ENCODE results near the gene SLC22A12. TPM values are rescaled to one million over a fixed set of nuclear protein-coding genes. Genes with fewer than 3 reads are reported as not detected.

The SLC22A12 gene
- total RNA-seq, 1 donor from 2014 or later, result not detected

DNA sequence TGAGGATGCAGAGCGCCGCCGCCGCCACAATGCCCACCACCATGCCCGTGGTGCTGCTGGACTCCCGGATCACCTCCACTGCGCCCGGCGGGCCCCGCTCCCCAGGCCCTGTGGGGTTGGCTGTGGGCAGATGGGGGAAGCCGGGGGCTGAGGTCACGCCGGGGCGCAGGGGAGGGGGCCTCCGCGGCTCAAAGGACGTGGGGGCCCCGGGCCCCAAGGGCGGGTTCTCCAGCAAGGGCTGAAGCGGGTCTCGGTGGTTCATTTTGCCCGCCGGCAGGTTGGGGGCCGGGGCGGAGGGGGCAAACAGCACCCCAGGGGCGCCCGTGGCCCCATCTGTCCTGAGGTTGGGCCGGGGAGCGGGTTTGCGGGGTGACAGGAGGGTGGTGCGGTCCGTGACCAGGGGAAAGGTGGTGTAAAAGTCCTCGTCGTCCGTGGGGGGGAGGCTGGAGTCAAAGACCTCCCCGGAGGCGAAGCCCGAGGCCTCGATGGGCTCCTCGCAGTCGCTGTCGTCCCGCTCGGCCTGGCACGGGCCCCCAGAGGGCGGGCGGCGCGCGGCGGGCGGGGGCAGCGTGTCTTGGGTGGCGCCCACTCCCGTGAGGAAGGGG lies 16.5 kb downstream of the SLC22A12 start:
- no peak overlapping the region for H3K9ac ChIP-seq
- Mint-ChIP-seq H3K27ac (no peak overlapping the region), H3K4me3 (no peak overlapping the region), H3K9me3 (no peaks in the 10 kb centered on the region), H3K4me1 (peaks cover 34% of the 10 kb centered on the region), H3K36me3 (no peaks in the 10 kb centered on the region), H3K27me3 (ENCODE audit: insufficient read depth, low read depth) (peaks cover 12% of the 10 kb centered on the region)
- H3K4me3 ChIP-seq, result no peak overlapping the region
- H3K79me2 ChIP-seq (ENCODE audit: low read depth), result no peaks in the 10 kb centered on the region
- H4K20me1 ChIP-seq (ENCODE audit: low read depth), result no peaks in the 10 kb centered on the region
- H3K27me3 ChIP-seq, result no peaks in the 10 kb centered on the region
- H3K4me1 ChIP-seq, result peaks cover 15% of the 10 kb centered on the region
- H3F3A ChIP-seq (ENCODE audit: low read depth), result no peaks in the 10 kb centered on the region
- no peak for DNase-seq (ENCODE audit: low spot score)
- H3K4me2 ChIP-seq, result no peak overlapping the region
- no peak overlapping the region for H3K27ac ChIP-seq
- H2AFZ ChIP-seq (replicated peaks), result no peak overlapping the region
- no peaks in the 10 kb centered on the region for H3K36me3 ChIP-seq
- no peak for TF ChIP-seq EZH2 (IDR thresholded peaks at IDR 0.05)
- TF ChIP-seq EZH2phosphoT487 (IDR thresholded peaks at IDR 0.05), result no peak
- TF ChIP-seq, protein P1, sequence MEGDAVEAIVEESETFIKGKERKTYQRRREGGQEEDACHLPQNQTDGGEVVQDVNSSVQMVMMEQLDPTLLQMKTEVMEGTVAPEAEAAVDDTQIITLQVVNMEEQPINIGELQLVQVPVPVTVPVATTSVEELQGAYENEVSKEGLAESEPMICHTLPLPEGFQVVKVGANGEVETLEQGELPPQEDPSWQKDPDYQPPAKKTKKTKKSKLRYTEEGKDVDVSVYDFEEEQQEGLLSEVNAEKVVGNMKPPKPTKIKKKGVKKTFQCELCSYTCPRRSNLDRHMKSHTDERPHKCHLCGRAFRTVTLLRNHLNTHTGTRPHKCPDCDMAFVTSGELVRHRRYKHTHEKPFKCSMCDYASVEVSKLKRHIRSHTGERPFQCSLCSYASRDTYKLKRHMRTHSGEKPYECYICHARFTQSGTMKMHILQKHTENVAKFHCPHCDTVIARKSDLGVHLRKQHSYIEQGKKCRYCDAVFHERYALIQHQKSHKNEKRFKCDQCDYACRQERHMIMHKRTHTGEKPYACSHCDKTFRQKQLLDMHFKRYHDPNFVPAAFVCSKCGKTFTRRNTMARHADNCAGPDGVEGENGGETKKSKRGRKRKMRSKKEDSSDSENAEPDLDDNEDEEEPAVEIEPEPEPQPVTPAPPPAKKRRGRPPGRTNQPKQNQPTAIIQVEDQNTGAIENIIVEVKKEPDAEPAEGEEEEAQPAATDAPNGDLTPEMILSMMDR (IDR thresholded peaks at IDR 0.05), result no peak
- H3K9me3 ChIP-seq (ENCODE audit: low read depth), result no peaks in the 10 kb centered on the region

DNA sequence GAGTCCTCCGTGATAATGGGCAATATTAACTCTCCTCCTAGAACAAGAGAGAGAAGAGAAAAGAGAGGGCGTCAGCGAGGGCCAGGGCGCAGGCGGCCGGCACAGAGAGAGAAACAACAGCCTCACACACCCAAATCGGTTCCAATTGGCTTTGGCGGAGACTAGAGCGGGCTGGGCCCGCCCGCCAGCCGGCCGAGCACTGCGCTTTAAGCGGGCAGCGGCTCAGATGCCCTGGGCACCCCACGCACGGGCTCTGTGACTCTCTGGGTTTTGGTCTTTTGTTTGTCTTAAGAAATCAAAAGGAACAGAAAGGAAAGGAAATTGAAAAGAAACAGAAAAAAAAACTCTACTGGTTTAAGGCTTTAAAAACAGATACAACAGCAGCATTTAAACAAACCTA lies 17.0 kb downstream of the SLC22A12 start:
- no peaks in the 10 kb centered on the region for H4K20me1 ChIP-seq (ENCODE audit: low read depth)
- no peak overlapping the region for H2AFZ ChIP-seq (replicated peaks)
- no peak overlapping the region for H3K4me3 ChIP-seq
- H3K4me1 ChIP-seq, result peaks cover 15% of the 10 kb centered on the region
- H3K27me3 ChIP-seq, result no peaks in the 10 kb centered on the region
- H3K27ac ChIP-seq, result no peak overlapping the region
- no peaks in the 10 kb centered on the region for H3K79me2 ChIP-seq (ENCODE audit: low read depth)
- Mint-ChIP-seq H3K4me3 (no peak overlapping the region), H3K4me1 (peaks cover 33% of the 10 kb centered on the region), H3K27me3 (ENCODE audit: insufficient read depth, low read depth) (peaks cover 12% of the 10 kb centered on the region), H3K9me3 (no peaks in the 10 kb centered on the region), H3K36me3 (no peaks in the 10 kb centered on the region), H3K27ac (no peak overlapping the region)
- TF ChIP-seq EZH2 (IDR thresholded peaks at IDR 0.05), result no peak
- no peak for TF ChIP-seq EZH2phosphoT487 (IDR thresholded peaks at IDR 0.05)
- TF ChIP-seq, protein P1 (IDR thresholded peaks at IDR 0.05), result no peak
- H3K9me3 ChIP-seq (ENCODE audit: low read depth), result no peaks in the 10 kb centered on the region
- H3K36me3 ChIP-seq, result no peaks in the 10 kb centered on the region
- peak; percentile 56 for DNase-seq (ENCODE audit: low spot score)
- H3K9ac ChIP-seq, result no peak overlapping the region
- H3F3A ChIP-seq (ENCODE audit: low read depth), result no peaks in the 10 kb centered on the region
- peak overlapping the region; percentile 4 for H3K4me2 ChIP-seq

DNA sequence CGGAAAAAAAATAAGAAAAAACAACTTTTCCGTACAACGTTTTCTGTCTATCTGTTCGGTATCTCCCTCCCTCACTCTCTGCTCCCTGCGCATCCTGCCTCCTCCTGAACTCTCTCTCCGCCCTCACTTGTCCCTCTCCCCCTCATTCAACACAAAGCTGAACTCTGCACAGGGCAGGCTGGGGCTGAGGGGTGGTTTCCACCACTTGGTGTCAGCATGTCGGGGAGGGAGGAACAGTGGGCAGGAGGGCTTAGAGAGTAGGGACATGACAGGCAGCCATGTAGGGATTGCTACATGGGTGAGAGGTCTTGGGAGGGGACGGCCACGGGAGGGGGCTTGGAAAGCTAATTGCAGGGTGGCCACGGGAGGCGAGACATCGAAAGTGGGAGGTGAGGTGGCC lies 17.6 kb downstream of the SLC22A12 start:
- Mint-ChIP-seq H3K36me3 (peaks cover under 1% of the 10 kb centered on the region), H3K4me1 (peaks cover 29% of the 10 kb centered on the region), H3K4me3 (no peak overlapping the region), H3K27ac (no peak overlapping the region), H3K27me3 (ENCODE audit: insufficient read depth, low read depth) (peaks cover 12% of the 10 kb centered on the region), H3K9me3 (no peaks in the 10 kb centered on the region)
- no peaks in the 10 kb centered on the region for H4K20me1 ChIP-seq (ENCODE audit: low read depth)
- no peaks in the 10 kb centered on the region for H3K27me3 ChIP-seq
- no peak overlapping the region for H3K9ac ChIP-seq
- H3K9me3 ChIP-seq (ENCODE audit: low read depth), result no peaks in the 10 kb centered on the region
- no peaks in the 10 kb centered on the region for H3K36me3 ChIP-seq
- no peak overlapping the region for H3K4me3 ChIP-seq
- no peaks in the 10 kb centered on the region for H3K79me2 ChIP-seq (ENCODE audit: low read depth)
- no peak overlapping the region for H2AFZ ChIP-seq (replicated peaks)
- H3K4me1 ChIP-seq, result peaks cover 15% of the 10 kb centered on the region
- no peak overlapping the region for H3K27ac ChIP-seq
- TF ChIP-seq, protein P1 (IDR thresholded peaks at IDR 0.05), result no peak
- TF ChIP-seq EZH2 (IDR thresholded peaks at IDR 0.05) (no peak), EZH2phosphoT487 (IDR thresholded peaks at IDR 0.05) (no peak)
- no peaks in the 10 kb centered on the region for H3F3A ChIP-seq (ENCODE audit: low read depth)
- H3K4me2 ChIP-seq, result peak overlapping the region; percentile 4
- DNase-seq (ENCODE audit: low spot score), result peak; percentile 52

All from neural progenitor cell (in vitro differentiated cells).